Measurements from ENCODE around the gene SAMD3. TPM values are rescaled to one million over a fixed set of nuclear protein-coding genes. Genes with fewer than 3 reads are reported as not detected.
"Not testable (repeated sequence)": the region's sequence is repeated elsewhere in the genome, so short reads cannot be mapped to it uniquely, and the experiment has no call there.

SAMD3 gene
- total RNA-seq, 1 experiment from 2014 or later: not detected

DNA sequence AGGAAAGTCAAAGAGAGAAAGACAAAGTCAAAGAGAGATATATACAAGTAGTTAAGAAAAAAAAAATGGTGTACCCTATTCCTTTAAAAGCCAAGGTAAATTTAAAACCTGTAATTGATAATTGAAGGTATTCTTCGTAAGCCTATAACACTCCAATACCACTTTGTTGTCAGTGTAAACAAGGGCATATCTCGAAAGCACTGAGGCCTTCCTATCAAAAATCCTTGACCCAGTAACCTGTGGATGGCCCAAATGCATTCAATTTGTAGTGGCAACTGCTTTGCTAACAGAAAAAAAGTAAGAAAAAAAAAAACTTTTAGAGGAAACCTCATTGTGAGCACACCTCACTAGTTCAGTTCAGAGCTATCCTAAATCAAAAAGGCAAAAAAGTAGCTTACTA lies 39.3 kb upstream of the SAMD3 start:
- DNase-seq (ENCODE audit: low read depth, low spot score): no peak
- no peak overlapping the region for H3K4me3 ChIP-seq (ENCODE audit: low read depth in 2 of 2, low read length in 2 of 2)
- H3K27ac ChIP-seq (ENCODE audit: low read length): no peak overlapping the region
- H3K36me3 ChIP-seq (ENCODE audit: control insufficient read depth, insufficient read depth, low read length): no peaks in the 10 kb centered on the region
- TF ChIP-seq TCF7L2 (IDR thresholded peaks at IDR 0.05; ENCODE audit: low read depth, low read length) (no peak), SIN3A (IDR thresholded peaks at IDR 0.05; ENCODE audit: borderline replicate concordance, insufficient read depth, low read depth, low read length) (no peak), POLR2AphosphoS5 (IDR thresholded peaks at IDR 0.05; ENCODE audit: low read depth, low read length) (no peak)
- TF ChIP-seq, protein P1, sequence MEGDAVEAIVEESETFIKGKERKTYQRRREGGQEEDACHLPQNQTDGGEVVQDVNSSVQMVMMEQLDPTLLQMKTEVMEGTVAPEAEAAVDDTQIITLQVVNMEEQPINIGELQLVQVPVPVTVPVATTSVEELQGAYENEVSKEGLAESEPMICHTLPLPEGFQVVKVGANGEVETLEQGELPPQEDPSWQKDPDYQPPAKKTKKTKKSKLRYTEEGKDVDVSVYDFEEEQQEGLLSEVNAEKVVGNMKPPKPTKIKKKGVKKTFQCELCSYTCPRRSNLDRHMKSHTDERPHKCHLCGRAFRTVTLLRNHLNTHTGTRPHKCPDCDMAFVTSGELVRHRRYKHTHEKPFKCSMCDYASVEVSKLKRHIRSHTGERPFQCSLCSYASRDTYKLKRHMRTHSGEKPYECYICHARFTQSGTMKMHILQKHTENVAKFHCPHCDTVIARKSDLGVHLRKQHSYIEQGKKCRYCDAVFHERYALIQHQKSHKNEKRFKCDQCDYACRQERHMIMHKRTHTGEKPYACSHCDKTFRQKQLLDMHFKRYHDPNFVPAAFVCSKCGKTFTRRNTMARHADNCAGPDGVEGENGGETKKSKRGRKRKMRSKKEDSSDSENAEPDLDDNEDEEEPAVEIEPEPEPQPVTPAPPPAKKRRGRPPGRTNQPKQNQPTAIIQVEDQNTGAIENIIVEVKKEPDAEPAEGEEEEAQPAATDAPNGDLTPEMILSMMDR (IDR thresholded peaks at IDR 0.05): no peak
- TF ChIP-seq, protein P2, sequence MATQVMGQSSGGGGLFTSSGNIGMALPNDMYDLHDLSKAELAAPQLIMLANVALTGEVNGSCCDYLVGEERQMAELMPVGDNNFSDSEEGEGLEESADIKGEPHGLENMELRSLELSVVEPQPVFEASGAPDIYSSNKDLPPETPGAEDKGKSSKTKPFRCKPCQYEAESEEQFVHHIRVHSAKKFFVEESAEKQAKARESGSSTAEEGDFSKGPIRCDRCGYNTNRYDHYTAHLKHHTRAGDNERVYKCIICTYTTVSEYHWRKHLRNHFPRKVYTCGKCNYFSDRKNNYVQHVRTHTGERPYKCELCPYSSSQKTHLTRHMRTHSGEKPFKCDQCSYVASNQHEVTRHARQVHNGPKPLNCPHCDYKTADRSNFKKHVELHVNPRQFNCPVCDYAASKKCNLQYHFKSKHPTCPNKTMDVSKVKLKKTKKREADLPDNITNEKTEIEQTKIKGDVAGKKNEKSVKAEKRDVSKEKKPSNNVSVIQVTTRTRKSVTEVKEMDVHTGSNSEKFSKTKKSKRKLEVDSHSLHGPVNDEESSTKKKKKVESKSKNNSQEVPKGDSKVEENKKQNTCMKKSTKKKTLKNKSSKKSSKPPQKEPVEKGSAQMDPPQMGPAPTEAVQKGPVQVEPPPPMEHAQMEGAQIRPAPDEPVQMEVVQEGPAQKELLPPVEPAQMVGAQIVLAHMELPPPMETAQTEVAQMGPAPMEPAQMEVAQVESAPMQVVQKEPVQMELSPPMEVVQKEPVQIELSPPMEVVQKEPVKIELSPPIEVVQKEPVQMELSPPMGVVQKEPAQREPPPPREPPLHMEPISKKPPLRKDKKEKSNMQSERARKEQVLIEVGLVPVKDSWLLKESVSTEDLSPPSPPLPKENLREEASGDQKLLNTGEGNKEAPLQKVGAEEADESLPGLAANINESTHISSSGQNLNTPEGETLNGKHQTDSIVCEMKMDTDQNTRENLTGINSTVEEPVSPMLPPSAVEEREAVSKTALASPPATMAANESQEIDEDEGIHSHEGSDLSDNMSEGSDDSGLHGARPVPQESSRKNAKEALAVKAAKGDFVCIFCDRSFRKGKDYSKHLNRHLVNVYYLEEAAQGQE (IDR thresholded peaks at IDR 0.05; ENCODE audit: insufficient read depth in 1 of 2, low read depth in 2 of 2, low read length in 1 of 2): no peak
- ChIA-PET POLR2A (interaction anchor here (0.7 kb wide), 1 partner anchor 303 kb away, joined by 5 read pairs; no protein-coding TSS in a partner anchor), CTCF (no interaction called here)
- ATAC-seq: no peak
- H3K27me3 ChIP-seq (ENCODE audit: control insufficient read depth, insufficient read depth, low read length): no peaks in the 10 kb centered on the region
- no peaks in the 10 kb centered on the region for H3K9me3 ChIP-seq (ENCODE audit: control insufficient read depth, insufficient read depth, low read depth, low read length)
- H3K4me1 ChIP-seq (ENCODE audit: control insufficient read depth, insufficient read depth, low read length): no peaks in the 10 kb centered on the region
- intact Hi-C loops (cut with micrococcal nuclease; ENCODE audit: unreplicated experiment) (no loop called here), in situ Hi-C loops (cut with HindIII; ENCODE audit: low pct_unique_long_range_greater_than_20kb, low sequenced_read_pairs) (no loop called here)
- BruUV-seq (replicated peaks): no TSS peak

DNA sequence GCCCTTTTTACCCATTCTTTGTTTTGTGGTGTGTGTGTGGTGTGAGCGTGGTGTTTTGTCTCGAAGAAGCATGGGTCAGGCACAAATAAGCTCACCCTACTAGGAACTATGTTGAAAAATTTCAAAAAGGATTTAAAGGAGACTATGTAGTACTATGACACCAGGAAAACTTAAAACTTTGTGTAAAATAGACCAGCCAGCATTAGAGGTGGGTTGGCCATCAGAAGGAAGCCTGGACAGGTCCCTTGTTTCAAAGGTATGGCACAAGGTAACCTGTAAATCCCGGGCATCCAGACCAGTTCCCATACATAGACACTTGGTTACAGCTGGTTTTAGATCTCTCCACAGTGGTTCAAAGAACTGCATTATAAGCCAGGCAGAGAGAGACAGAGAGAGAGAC lies 38.8 kb upstream of the SAMD3 start:
- H3K27me3 ChIP-seq (ENCODE audit: control insufficient read depth, insufficient read depth, low read length); H3K27ac ChIP-seq (ENCODE audit: low read length); H3K4me1 ChIP-seq (ENCODE audit: control insufficient read depth, insufficient read depth, low read length); H3K4me3 ChIP-seq (ENCODE audit: low read depth in 2 of 2, low read length in 2 of 2); DNase-seq (ENCODE audit: low read depth, low spot score); ATAC-seq; H3K9me3 ChIP-seq (ENCODE audit: control insufficient read depth, insufficient read depth, low read depth, low read length); intact Hi-C loops (cut with micrococcal nuclease; ENCODE audit: unreplicated experiment); CTCF ChIA-PET; BruUV-seq (replicated peaks); H3K36me3 ChIP-seq (ENCODE audit: control insufficient read depth, insufficient read depth, low read length); in situ Hi-C loops (cut with HindIII; ENCODE audit: low pct_unique_long_range_greater_than_20kb, low sequenced_read_pairs): not testable (repeated sequence)
- POLR2A ChIA-PET: interaction anchor here (0.7 kb wide), 1 partner anchor 303 kb away, joined by 5 read pairs; no protein-coding TSS in a partner anchor

DNA sequence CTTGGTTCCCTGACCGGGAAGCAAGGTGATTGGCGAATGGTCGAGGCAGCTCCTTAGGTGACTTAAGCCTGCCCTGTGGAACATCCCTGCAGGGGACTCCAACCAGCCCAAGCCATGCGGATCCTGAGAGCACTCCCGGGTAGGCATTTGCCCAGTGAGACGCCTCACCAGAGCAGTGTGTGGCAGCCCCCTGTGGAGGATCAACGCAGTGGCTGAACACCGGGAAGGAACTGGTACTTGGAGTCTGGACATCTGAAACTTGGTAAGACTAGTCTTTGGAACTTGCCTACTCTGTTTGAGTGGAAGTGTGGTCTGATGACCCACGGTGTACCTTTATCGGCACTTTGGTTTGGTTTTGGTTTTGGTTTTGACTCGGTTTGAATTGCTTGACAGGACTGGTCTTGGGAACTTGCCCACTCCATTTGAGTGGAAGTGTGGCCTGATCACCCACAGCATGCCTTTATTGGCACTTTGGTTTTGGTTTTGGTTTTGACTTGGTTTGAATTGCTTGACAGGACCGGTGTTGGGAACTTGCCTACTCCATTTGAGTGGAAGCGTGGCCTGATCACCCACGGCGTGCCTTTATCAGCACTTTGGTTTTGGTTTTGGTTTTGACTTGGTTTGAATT lies 38.0 kb upstream of the SAMD3 start:
- CTCF ChIA-PET; POLR2A ChIA-PET; DNase-seq (ENCODE audit: low read depth, low spot score); H3K27me3 ChIP-seq (ENCODE audit: control insufficient read depth, insufficient read depth, low read length); H3K36me3 ChIP-seq (ENCODE audit: control insufficient read depth, insufficient read depth, low read length); intact Hi-C loops (cut with micrococcal nuclease; ENCODE audit: unreplicated experiment); H3K9me3 ChIP-seq (ENCODE audit: control insufficient read depth, insufficient read depth, low read depth, low read length); H3K4me1 ChIP-seq (ENCODE audit: control insufficient read depth, insufficient read depth, low read length); in situ Hi-C loops (cut with HindIII; ENCODE audit: low pct_unique_long_range_greater_than_20kb, low sequenced_read_pairs); BruUV-seq (replicated peaks); H3K27ac ChIP-seq (ENCODE audit: low read length); ATAC-seq; H3K4me3 ChIP-seq (ENCODE audit: low read depth in 2 of 2, low read length in 2 of 2): not testable (repeated sequence)

DNA sequence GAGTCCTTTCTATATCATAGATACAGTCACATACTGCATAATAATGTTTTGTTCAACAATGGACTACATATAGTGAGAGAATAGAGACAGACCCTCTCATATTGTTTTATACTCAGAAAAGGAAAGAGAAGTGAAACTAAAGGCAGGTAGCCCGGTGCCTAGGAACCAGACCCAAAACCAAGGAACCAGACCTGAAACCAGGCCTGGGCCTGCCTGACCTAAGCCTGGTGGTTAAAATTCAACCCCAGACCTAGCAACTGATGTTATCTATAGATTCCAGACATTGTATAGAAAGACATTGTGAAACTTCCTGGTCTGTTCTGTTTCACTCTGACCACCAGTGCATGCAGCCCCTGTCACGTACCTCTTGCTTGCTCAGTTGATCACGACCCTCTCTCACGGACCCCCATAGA lies 37.3 kb upstream of the SAMD3 start:
- H3K27me3 ChIP-seq (ENCODE audit: control insufficient read depth, insufficient read depth, low read length); H3K27ac ChIP-seq (ENCODE audit: low read length); BruUV-seq (replicated peaks); in situ Hi-C loops (cut with HindIII; ENCODE audit: low pct_unique_long_range_greater_than_20kb, low sequenced_read_pairs); ATAC-seq; POLR2A ChIA-PET; DNase-seq (ENCODE audit: low read depth, low spot score); H3K4me1 ChIP-seq (ENCODE audit: control insufficient read depth, insufficient read depth, low read length); H3K36me3 ChIP-seq (ENCODE audit: control insufficient read depth, insufficient read depth, low read length); H3K9me3 ChIP-seq (ENCODE audit: control insufficient read depth, insufficient read depth, low read depth, low read length); CTCF ChIA-PET; intact Hi-C loops (cut with micrococcal nuclease; ENCODE audit: unreplicated experiment); H3K4me3 ChIP-seq (ENCODE audit: low read depth in 2 of 2, low read length in 2 of 2): not testable (repeated sequence)

Data from Panc1 (cell line).